GM12892 (cell line): ENCODE data around the gene SIK2.

Source experiments
- POLR2A ChIP-seq: IDR thresholded peaks from 2 replicates; pipeline ENCODE4 v1.6.1; 2011; ENCODE audit warnings: low read depth, low read length, control low read depth
- POLR2AphosphoS5 ChIP-seq: IDR thresholded peaks from 2 replicates; pipeline ENCODE4 v1.6.1; 2011; ENCODE audit warnings: low read depth, low read length, control low read depth

- TF ChIP-seq POLR2A: no peak
- no peak for TF ChIP-seq POLR2AphosphoS5
Observed at GRCh38 chr11:111676878-111677585, 74.8 kb downstream of the SIK2 start.
